GM19452 (cell line): ENCODE measurements around the gene DIP2C.

Experiments used
- ATAC-seq: cut with Tn5 transposase; IDR thresholded peaks from one replicate; pipeline ENCODE4 v1.9.1; 2021; ENCODE audit not compliant: unreplicated experiment

The DIP2C gene

GRCh38 chr10:226018-226417 lies 463.4 kb downstream of the DIP2C start:
- ATAC-seq: no peak

DNA sequence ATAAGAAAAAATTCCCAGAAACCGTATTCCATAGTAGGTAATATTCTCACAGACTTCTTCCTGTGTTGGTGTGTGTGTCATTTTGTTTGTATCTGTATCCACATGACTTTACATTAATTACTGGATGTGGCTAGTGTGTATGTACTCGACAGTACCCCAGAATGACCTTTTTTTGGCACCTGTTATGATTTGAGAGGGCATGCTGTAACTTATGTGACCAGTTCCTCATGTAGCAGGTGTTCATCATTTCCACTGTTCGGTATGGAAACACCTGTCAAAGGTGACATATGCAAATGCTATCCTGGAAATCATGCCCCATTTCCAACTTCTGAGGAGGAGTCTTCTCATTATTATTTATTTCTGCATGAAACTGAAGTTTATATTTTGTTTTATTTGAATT lies 464.9 kb downstream of the DIP2C start:
- no peak for ATAC-seq
